Trophoblast cell (in vitro differentiated cells and primary cell): ENCODE results near the gene TNFAIP2.
"Not testable (repeated sequence)": the region's sequence is repeated elsewhere in the genome, so short reads cannot be mapped to it uniquely, and the experiment has no call there.

ENCODE experiments used
- DNase-seq, 2 donors: peaks; one replicate each; pipeline ENCODE4 v3.0.0-alpha.2; 2016
- H2AFZ ChIP-seq: 2 replicates; pipeline ENCODE4 v1.6.1; 2013; ENCODE audit warnings: low read length, moderate library complexity, mild to moderate bottlenecking; ENCODE audit not compliant: insufficient read depth, poor library complexity
- H2AK5ac ChIP-seq: 2 replicates; pipeline ENCODE4 v1.6.1; 2013; ENCODE audit warnings: mild to moderate bottlenecking, low read length
- H2BK120ac ChIP-seq: 2 replicates; pipeline ENCODE4 v1.6.1; 2013; ENCODE audit warnings: low read length, mild to moderate bottlenecking, moderate library complexity; ENCODE audit not compliant: insufficient read depth, poor library complexity
- H2BK12ac ChIP-seq: 2 replicates; pipeline ENCODE4 v1.6.1; 2013; ENCODE audit warnings: mild to moderate bottlenecking, low read length, moderate library complexity
- H2BK5ac ChIP-seq: 2 replicates; pipeline ENCODE4 v1.6.1; 2013; ENCODE audit warnings: low read length, low read depth, moderate library complexity, mild to moderate bottlenecking; ENCODE audit not compliant: poor library complexity
- H3K14ac ChIP-seq: 2 replicates; pipeline ENCODE4 v1.6.1; 2013; ENCODE audit warnings: mild to moderate bottlenecking, low read length
- H3K18ac ChIP-seq: 2 replicates; pipeline ENCODE4 v1.6.1; 2013; ENCODE audit warnings: mild to moderate bottlenecking, low read length
- H3K23ac ChIP-seq: 2 replicates; pipeline ENCODE4 v1.6.1; 2013; ENCODE audit warnings: low read length
- H3K27ac ChIP-seq: 2 replicates; pipeline ENCODE4 v1.5.1; 2013; ENCODE audit warnings: low read depth, mild to moderate bottlenecking, inconsistent platforms, low read length, moderate library complexity
- H3K27me3 ChIP-seq: 2 replicates; pipeline ENCODE4 v1.6.1; 2013; ENCODE audit warnings: inconsistent platforms, mild to moderate bottlenecking, low read length, moderate library complexity; ENCODE audit not compliant: insufficient read depth
- H3K36me3 ChIP-seq, 2 experiments: 1 replicate in 1 of 2; 2 replicates in 1 of 2; pipeline ENCODE4 v1.6.1; 2013; ENCODE audit warnings: low read length in 2 of 2, mild to moderate bottlenecking in 2 of 2, moderate library complexity in 1 of 2; ENCODE audit not compliant: insufficient read depth in 2 of 2, control insufficient read depth in 1 of 2
- H3K4ac ChIP-seq: 2 replicates; pipeline ENCODE4 v1.6.1; 2013; ENCODE audit warnings: low read depth, mild to moderate bottlenecking, low read length, moderate library complexity
- H3K4me1 ChIP-seq, 2 experiments: 1 replicate in 1 of 2; 2 replicates in 1 of 2; pipeline ENCODE4 v1.6.1; 2013; ENCODE audit warnings: low read length in 2 of 2, mild to moderate bottlenecking in 2 of 2, moderate library complexity in 1 of 2; ENCODE audit not compliant: insufficient read depth in 2 of 2, control insufficient read depth in 1 of 2
- H3K4me2 ChIP-seq: 2 replicates; pipeline ENCODE4 v1.6.1; 2013; ENCODE audit warnings: inconsistent platforms, mild to moderate bottlenecking, low read length, moderate library complexity
- H3K4me3 ChIP-seq: 2 replicates; pipeline ENCODE4 v1.5.1; 2013; ENCODE audit warnings: mild to moderate bottlenecking, low read depth, low read length, inconsistent platforms
- H3K79me1 ChIP-seq: one replicate; pipeline ENCODE4 v1.6.1; 2013; ENCODE audit warnings: low read length
- H3K79me2 ChIP-seq: 2 replicates; pipeline ENCODE4 v1.6.1; 2013; ENCODE audit warnings: low read length, mild to moderate bottlenecking; ENCODE audit not compliant: control insufficient read depth, insufficient read depth, poor library complexity
- H3K9ac ChIP-seq: 2 replicates; pipeline ENCODE4 v1.6.1; 2013; ENCODE audit warnings: mild to moderate bottlenecking, low read length
- H3K9me3 ChIP-seq: 2 replicates; pipeline ENCODE4 v1.6.1; 2013; ENCODE audit warnings: low read depth, mild to moderate bottlenecking, control low read depth, inconsistent platforms, low read length; ENCODE audit not compliant: insufficient read depth
- H4K12ac ChIP-seq: 2 replicates; pipeline ENCODE4 v1.6.1; 2013; ENCODE audit warnings: low read depth, mild to moderate bottlenecking, low read length, moderate library complexity
- H4K8ac ChIP-seq: 2 replicates; pipeline ENCODE4 v1.6.1; 2013; ENCODE audit warnings: low read depth, mild to moderate bottlenecking, low read length, moderate library complexity
- H4K91ac ChIP-seq: one replicate; pipeline ENCODE4 v1.6.1; 2013; ENCODE audit warnings: low read depth, mild to moderate bottlenecking, low read length, moderate library complexity
- WGBS: extraction: QIAGEN DNeasy Blood & Tissue Kit; methylation state at CpG from one replicate; pipeline ENCODE4 v1.1.7; 2013; ENCODE audit warnings: missing lambda C conversion rate; ENCODE audit not compliant: insufficient read length, insufficient coverage; ENCODE audit errors: extremely low coverage; 5-methylcytosine and 5-hydroxymethylcytosine counted together

TNFAIP2 gene

DNA sequence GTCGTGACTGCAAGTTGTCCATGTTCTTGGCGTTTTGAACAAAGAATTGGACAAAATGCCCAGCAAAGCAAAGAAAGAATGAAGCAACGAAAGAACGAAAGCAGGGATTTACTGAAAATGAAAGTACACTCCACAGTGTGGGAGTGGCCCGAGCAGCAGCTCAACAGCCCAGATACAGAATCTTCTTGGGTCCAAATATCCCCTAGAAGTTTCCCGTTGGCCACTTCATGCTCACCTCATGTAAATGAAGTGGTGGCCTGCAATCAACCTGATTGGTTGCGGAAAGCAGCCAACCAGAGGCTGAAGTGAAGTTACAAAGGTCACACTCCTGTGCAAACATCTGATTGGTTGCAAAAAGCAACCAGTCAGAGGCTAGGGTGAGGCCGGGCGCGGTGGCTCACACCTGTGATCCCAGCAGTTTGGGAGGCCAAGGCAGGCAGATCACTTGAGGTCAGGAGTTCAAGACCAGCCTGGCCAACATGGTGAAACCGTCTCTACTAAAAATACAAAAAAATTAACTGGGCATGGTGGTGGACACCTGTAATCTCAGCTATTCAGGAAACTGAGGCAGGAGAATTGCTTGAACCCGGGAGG lies 8.1 kb upstream of the TNFAIP2 start:
- not testable (repeated sequence) for H3K79me1 ChIP-seq, H3K23ac ChIP-seq, H2BK120ac ChIP-seq, H2BK12ac ChIP-seq, H2AK5ac ChIP-seq, H4K91ac ChIP-seq, H4K12ac ChIP-seq, H3K18ac ChIP-seq, H3K79me2 ChIP-seq, H3K14ac ChIP-seq, H3K9me3 ChIP-seq, H3K4ac ChIP-seq, H4K8ac ChIP-seq, H3K4me3 ChIP-seq, H2AFZ ChIP-seq, H3K9ac ChIP-seq, H3K4me2 ChIP-seq, H3K27ac ChIP-seq, H3K27me3 ChIP-seq, H3K36me3 ChIP-seq, H2BK5ac ChIP-seq
- peak in 1 of 2 donors; percentile 56 for DNase-seq
- WGBS: no CpG with 5 or more reads among the region's 12 CpGs
- peaks cover 16 to 20% of the 10 kb centered on the region in 2 experiments for H3K4me1 ChIP-seq

- H4K91ac ChIP-seq: no peak overlapping the region
- H3K27ac ChIP-seq: no peak overlapping the region
- no peaks in the 10 kb centered on the region for H3K27me3 ChIP-seq
- peaks cover 7 to 12% of the 10 kb centered on the region in 2 experiments for H3K4me1 ChIP-seq
- no peak overlapping the region for H3K4ac ChIP-seq
- H2BK5ac ChIP-seq: no peak overlapping the region
- H3K9ac ChIP-seq: no peak overlapping the region
- no peak overlapping the region for H4K12ac ChIP-seq
- H3K79me2 ChIP-seq: no peaks in the 10 kb centered on the region
- H3K9me3 ChIP-seq: no peaks in the 10 kb centered on the region
- no peak overlapping the region for H2AK5ac ChIP-seq
- WGBS: no CpG with 5 or more reads among the region's 10 CpGs
- no peak overlapping the region for H4K8ac ChIP-seq
- H3K4me3 ChIP-seq: no peak overlapping the region
- no peak overlapping the region for H3K14ac ChIP-seq
- H2BK120ac ChIP-seq: no peak overlapping the region
- H2AFZ ChIP-seq: no peak overlapping the region
- H3K36me3 ChIP-seq: no peaks in the 10 kb centered on the region
- H3K18ac ChIP-seq: no peak overlapping the region
- H3K4me2 ChIP-seq: no peak overlapping the region
- peaks cover 4% of the 10 kb centered on the region for H3K79me1 ChIP-seq
- no peak overlapping the region for H2BK12ac ChIP-seq
- H3K23ac ChIP-seq: no peak overlapping the region
- peak; percentile 75 to 86 for DNase-seq
Observed at GRCh38 chr14:103115845-103116572, 7.3 kb upstream of the TNFAIP2 start.

DNA sequence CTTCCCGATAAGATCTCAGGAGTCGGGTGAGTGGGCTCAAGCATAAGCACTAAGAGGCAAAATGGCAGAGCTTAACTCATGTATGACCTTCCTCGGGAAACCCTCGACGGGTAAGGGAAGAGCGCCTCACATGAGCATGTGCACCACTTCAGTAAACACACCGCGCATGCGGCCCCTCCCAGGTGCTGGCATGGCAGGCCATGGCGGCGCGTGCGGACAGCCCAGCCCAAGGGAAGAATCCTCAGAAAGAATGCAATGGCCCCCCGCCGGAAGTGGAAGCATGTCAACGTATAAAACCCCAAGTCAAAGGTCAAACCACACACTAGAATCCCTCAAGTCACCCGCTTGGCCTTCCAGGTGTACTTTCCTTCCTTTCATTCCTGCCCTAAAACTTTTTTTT lies 6.6 kb upstream of the TNFAIP2 start:
- Histone ChIP-seq H3K27me3 (no peaks in the 10 kb centered on the region), H4K8ac (no peak overlapping the region), H3K36me3 (no peaks in the 10 kb centered on the region), H3K18ac (no peak overlapping the region), H3K4me3 (no peak overlapping the region), H3K4me2 (no peak overlapping the region), H2AK5ac (no peak overlapping the region), H2BK5ac (no peak overlapping the region), H4K12ac (no peak overlapping the region), H3K27ac (no peak overlapping the region), H3K4me1 (peaks cover 2 to 6% of the 10 kb centered on the region in 2 experiments), H3K23ac (no peak overlapping the region), H2BK12ac (no peak overlapping the region), H3K79me2 (no peaks in the 10 kb centered on the region), H3K79me1 (no peaks in the 10 kb centered on the region), H4K91ac (no peak overlapping the region), H2BK120ac (no peak overlapping the region), H3K9me3 (no peaks in the 10 kb centered on the region), H3K14ac (no peak overlapping the region), H3K4ac (no peak overlapping the region), H3K9ac (no peak overlapping the region), H2AFZ (no peak overlapping the region)
- peak in 1 of 2 donors; percentile 34 for DNase-seq
- no CpG with 5 or more reads among the region's 17 CpGs for WGBS

DNA sequence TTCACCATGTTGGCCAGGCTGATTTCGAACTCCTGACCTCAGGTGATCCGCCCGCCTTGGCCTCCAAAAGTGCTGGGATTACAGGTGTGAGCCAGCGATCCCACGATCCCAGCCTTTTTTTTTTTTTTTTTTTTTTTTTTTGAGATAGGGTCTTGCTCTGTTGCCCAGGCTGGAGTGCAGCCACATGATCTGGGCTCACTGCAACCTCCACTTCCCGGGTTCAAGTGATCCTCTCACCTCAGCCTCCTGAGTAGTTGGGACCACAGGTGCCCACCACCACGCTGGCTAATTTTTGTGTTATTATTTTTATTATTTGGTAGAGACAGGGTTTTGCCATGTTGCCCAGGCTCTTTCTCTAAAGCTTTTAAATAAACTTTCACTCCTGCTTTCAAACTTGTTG lies 5.8 kb upstream of the TNFAIP2 start:
- H3K36me3 ChIP-seq, H3K9ac ChIP-seq, H3K4me1 ChIP-seq, H2BK12ac ChIP-seq, H3K4ac ChIP-seq, H3K4me3 ChIP-seq, H3K79me2 ChIP-seq, DNase-seq, H3K27me3 ChIP-seq, H3K79me1 ChIP-seq, H3K23ac ChIP-seq, H4K12ac ChIP-seq, H3K9me3 ChIP-seq, H4K8ac ChIP-seq, H4K91ac ChIP-seq, H2BK5ac ChIP-seq, H2AFZ ChIP-seq, H3K18ac ChIP-seq, H2AK5ac ChIP-seq, H3K27ac ChIP-seq, H2BK120ac ChIP-seq, H3K14ac ChIP-seq, H3K4me2 ChIP-seq: not testable (repeated sequence)
- no CpG with 5 or more reads among the region's 7 CpGs for WGBS
